GM12878 (cell line): ENCODE results near the gene AKT3. TPM values are rescaled to one million over a fixed set of nuclear protein-coding genes. Genes with fewer than 3 reads are reported as not detected.

ENCODE experiments used
- ATAC-seq: fragments of 200-7000 bp; cut with Tn5 transposase; 3 replicates; pipeline ENCODE4 v1.9.1; 2020; ENCODE audit warnings: mild to moderate bottlenecking, moderate library complexity
- BruUV-seq: library from RNA; stranded (reverse); fragments of 400-500 nt; replicated peaks from 2 replicates; lab custom pipeline; 2021; lab: Mats Ljungman, UMichigan
- CTCF ChIA-PET: fragments of 300-600 bp; sonication (Branson Sonifier 250); formaldehyde crosslinking; extraction: SDS; loops from one replicate; lab custom pipeline; 2021; ENCODE audit warnings: inconsistent platforms; lab: Yijun Ruan, JAX
- POLR2A ChIA-PET: fragments of 350-600 bp; formaldehyde crosslinking; extraction: SDS; loops from one replicate; lab custom pipeline; 2021; ENCODE audit warnings: inconsistent platforms; lab: Charles Lee
- RAD21 ChIA-PET: fragments of 300-600 bp; sonication (Branson Sonifier 250); formaldehyde crosslinking; loops from one replicate; lab custom pipeline; 2023; ENCODE audit warnings: antibody characterized with exemption; ENCODE audit not compliant: unreplicated experiment; lab: Charles Lee
- SMC1A ChIA-PET: fragments of 300-600 bp; sonication (Branson Sonifier 250); formaldehyde crosslinking; loops from one replicate; lab custom pipeline; 2023; ENCODE audit not compliant: unreplicated experiment, uncharacterized antibody; lab: Charles Lee
- DNase-seq: peaks from one replicate; pipeline ENCODE4 v3.0.0-alpha.2; 2011; ENCODE audit warnings: low read depth, low spot score
- FAIRE-seq: peaks from 3 replicates; lab custom pipeline; 2011; peaks lifted over from hg19 to GRCh38; lab: Jason Lieb, UNC
- H2AFZ ChIP-seq: 2 replicates; pipeline ENCODE4 v1.6.0; 2011; ENCODE audit warnings: low read depth, low read length, control low read depth; ENCODE audit not compliant: control insufficient read depth
- H3K27ac ChIP-seq: 2 replicates; pipeline ENCODE4 v1.5.1; 2011; ENCODE audit warnings: control low read depth; ENCODE audit not compliant: control insufficient read depth, insufficient read depth
- H3K27me3 ChIP-seq, 2 experiments: replicated peaks in 1 of 2; 2 replicates each; pipeline versions ENCODE4 v1.6.0 to v1.6.1; 2011; ENCODE audit warnings: low read length in 1 of 2; ENCODE audit not compliant: control insufficient read depth in 2 of 2, insufficient read depth in 2 of 2
- H3K36me3 ChIP-seq, 2 experiments: 2 replicates each; pipeline ENCODE4 v1.5.1; 2011; ENCODE audit warnings: low read length in 1 of 2; ENCODE audit not compliant: control insufficient read depth in 2 of 2, insufficient read depth in 2 of 2
- H3K4me1 ChIP-seq: 2 replicates; pipeline ENCODE4 v1.6.1; 2011; ENCODE audit warnings: mild to moderate bottlenecking, low read length, moderate library complexity, mixed read lengths; ENCODE audit not compliant: control insufficient read depth, insufficient read depth
- H3K4me2 ChIP-seq: 2 replicates; pipeline ENCODE4 v1.6.0; 2011; ENCODE audit warnings: control low read depth; ENCODE audit not compliant: control insufficient read depth, insufficient read depth
- H3K4me3 ChIP-seq: fragments of 200-600 bp; sonication (generic); 2 replicates; pipeline ENCODE4 v1.5.1; 2016
- H3K79me2 ChIP-seq: 2 replicates; pipeline ENCODE4 v1.6.0; 2011; ENCODE audit warnings: low read length; ENCODE audit not compliant: control insufficient read depth, insufficient read depth
- H3K9ac ChIP-seq: 2 replicates; pipeline ENCODE4 v1.8.0; 2011; ENCODE audit warnings: low read length, control low read depth, mixed read lengths; ENCODE audit not compliant: control insufficient read depth, insufficient read depth
- H3K9me3 ChIP-seq: replicated peaks from 3 replicates; pipeline ENCODE4 v1.5.1; 2011; ENCODE audit warnings: mild to moderate bottlenecking, low read length; ENCODE audit not compliant: control insufficient read depth, insufficient read depth
- H4K20me1 ChIP-seq: 2 replicates; pipeline ENCODE4 v1.6.0; 2011; ENCODE audit not compliant: control insufficient read depth, insufficient read depth
- KAT2A ChIP-seq: conservative IDR thresholded peaks from 2 replicates; pipeline ENCODE4 v1.6.1; 2011; ENCODE audit warnings: low read depth, low read length; ENCODE audit not compliant: control insufficient read depth
- WGBS: methylation state at CpG from one replicate; pipeline ENCODE4 v1.1.6; 2016; ENCODE audit warnings: low lambda C conversion rate; ENCODE audit not compliant: insufficient replicate concordance, insufficient coverage; ENCODE audit errors: missing lambda C conversion rate; 5-methylcytosine and 5-hydroxymethylcytosine counted together
- in situ Hi-C: fragments of 300-500 bp; cut with MboI; formaldehyde crosslinking; loops from 9 replicates; pipeline ENCODE4 v1.14.3; 2018; ENCODE audit warnings: mixed read lengths
- intact Hi-C: fragments of 100-400 bp; cut with micrococcal nuclease; formaldehyde crosslinking; loops from one replicate; pipeline ENCODE4 v1.14.2; 2022; ENCODE audit not compliant: unreplicated experiment
- polyA plus RNA-seq, 11 experiments: library from polyadenylated mRNA; depleted of rRNA in 4 of 11; unstranded in 6 of 11; stranded (reverse) in 5 of 11; fragments of >200 nt; fragmentation: Nextera tagmentation in 4 of 11; fragmentation: Illumina TruSeq in 1 of 11; extraction: Ambion mirVana in 4 of 11; extraction: Trizol in 1 of 11; gene quantifications; 1 replicate in 1 of 11; 2 replicates in 10 of 11; pipeline versions ENCODE4 v1.2.1 to v1.2.3, GENCODE V29; 2011 to 2016; ENCODE audit warnings: inconsistent platforms in 2 of 11, missing spikeins in 2 of 11, low read depth in 1 of 11
- total RNA-seq, 4 experiments: library from RNA; depleted of rRNA in 3 of 4; stranded (reverse); fragments of >200 nt in 3 of 4; fragmentation: Illumina TruSeq in 1 of 4; extraction: Trizol in 1 of 4; gene quantifications; 2 replicates each; pipeline versions ENCODE4 v1.2.1 to v1.2.3, GENCODE V29; 2013 to 2021
- TF ChIP-seq, protein P1 (sequence below): IDR thresholded peaks from 2 replicates; pipeline ENCODE4 v1.6.1; 2011; ENCODE audit warnings: borderline replicate concordance, low read depth, mild to moderate bottlenecking, moderate library complexity, low read length; ENCODE audit not compliant: insufficient read depth, poor library complexity, severe bottlenecking

AKT3 gene
- total and polyA plus RNA-seq, 10 of the 15 experiments (the other 5 are each of a cell fraction or from before 2014, with no cell fraction given): 0.03 to 0.56 (median 0.19) TPM

DNA sequence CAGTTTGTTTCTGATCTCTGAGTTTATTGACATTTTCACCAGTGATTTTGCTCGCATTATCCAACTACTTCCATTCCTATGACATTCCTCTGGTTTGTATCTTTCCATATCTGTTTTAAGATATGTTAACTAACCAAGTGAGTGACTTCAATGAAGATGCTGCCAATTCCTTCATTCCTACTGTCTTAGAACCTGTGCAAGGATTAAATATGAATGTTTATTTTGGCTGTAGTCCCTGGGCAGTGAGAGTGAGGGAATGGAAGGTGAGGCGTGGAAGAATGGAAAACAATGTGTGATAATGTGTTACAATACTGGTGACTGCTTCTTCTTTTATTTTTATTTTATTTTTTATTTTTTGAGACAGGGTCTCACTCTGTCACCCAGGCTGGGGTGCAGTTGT lies 411.2 kb downstream of the AKT3 start:
- Histone ChIP-seq H3K4me1 (no peaks in the 10 kb centered on the region), H3K36me3 (no peaks in the 10 kb centered on the region), H3K27ac (no peak overlapping the region), H3K9me3 (no peaks in the 10 kb centered on the region), H2AFZ (no peak overlapping the region), H4K20me1 (no peaks in the 10 kb centered on the region), H3K4me3 (no peak overlapping the region), H3K27me3 (no peaks in the 10 kb centered on the region), H3K79me2 (no peaks in the 10 kb centered on the region), H3K4me2 (no peak overlapping the region), H3K9ac (no peak overlapping the region)
- SMC1A ChIA-PET: no interaction called here
- FAIRE-seq (no peak), ATAC-seq (no peak), DNase-seq (no peak)
- POLR2A ChIA-PET: no interaction called here
- no peak for TF ChIP-seq KAT2A
- TF ChIP-seq, protein P1, sequence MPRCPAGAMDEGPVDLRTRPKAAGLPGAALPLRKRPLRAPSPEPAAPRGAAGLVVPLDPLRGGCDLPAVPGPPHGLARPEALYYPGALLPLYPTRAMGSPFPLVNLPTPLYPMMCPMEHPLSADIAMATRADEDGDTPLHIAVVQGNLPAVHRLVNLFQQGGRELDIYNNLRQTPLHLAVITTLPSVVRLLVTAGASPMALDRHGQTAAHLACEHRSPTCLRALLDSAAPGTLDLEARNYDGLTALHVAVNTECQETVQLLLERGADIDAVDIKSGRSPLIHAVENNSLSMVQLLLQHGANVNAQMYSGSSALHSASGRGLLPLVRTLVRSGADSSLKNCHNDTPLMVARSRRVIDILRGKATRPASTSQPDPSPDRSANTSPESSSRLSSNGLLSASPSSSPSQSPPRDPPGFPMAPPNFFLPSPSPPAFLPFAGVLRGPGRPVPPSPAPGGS: no peak
- CTCF ChIA-PET: no interaction called here
- 100% methylated on average over 2 of the region's 2 CpGs for WGBS
- no TSS peak for BruUV-seq
- intact Hi-C loops (no loop called here), in situ Hi-C loops (no loop called here)
- RAD21 ChIA-PET: no interaction called here

Other genes starting within 250 kb of the AKT3 start
- 6.8 and 7.8 TPM in 2 replicates for gene ZBTB18, start 201.0 kb upstream of the AKT3 start, total RNA-seq (2014; rRNA removed)
- gene ZBTB18, start 201.0 kb upstream of the AKT3 start, total RNA-seq (2014; rRNA removed; fragmentation: Illumina TruSeq; extraction: Trizol): 5.7 and 5.8 TPM in 2 replicates
- gene ZBTB18, start 201.0 kb upstream of the AKT3 start, total RNA-seq (2021): 7.8 and 8.5 TPM in 2 replicates
- gene ZBTB18, start 201.0 kb upstream of the AKT3 start, polyA plus RNA-seq (2011; rRNA removed): 8.6 and 10.4 TPM in 2 replicates
- gene ZBTB18, start 201.0 kb upstream of the AKT3 start, polyA plus RNA-seq (2014; fragmentation: Illumina TruSeq; extraction: Trizol): 6.5 and 6.8 TPM in 2 replicates
- 1 to 10 TPM in 1 of 2 experiments, under 1 TPM in 1; 0.98 to 1.3 TPM for gene ZBTB18, start 201.0 kb upstream of the AKT3 start, polyA plus RNA-seq (2014; fragmentation: Nextera tagmentation; extraction: Ambion mirVana)
- gene ZBTB18, start 201.0 kb upstream of the AKT3 start, polyA plus RNA-seq (2014; rRNA removed): 5.9 and 6.7 TPM in 2 replicates
- under 1 TPM; 0.27 to 0.37 TPM for gene ZBTB18, start 201.0 kb upstream of the AKT3 start, polyA plus RNA-seq (2016; fragmentation: Nextera tagmentation; extraction: Ambion mirVana)